GM12873 (cell line): ENCODE data around the gene EIF4B.

Experiments
- TF ChIP-seq, protein P1 (sequence below): IDR thresholded peaks from 2 replicates; pipeline ENCODE4 v1.5.1; 2012; ENCODE audit warnings: low read depth, mild to moderate bottlenecking, moderate library complexity, low read length, control low read depth; ENCODE audit not compliant: insufficient read depth; ENCODE audit errors: missing control alignments

The EIF4B gene

DNA sequence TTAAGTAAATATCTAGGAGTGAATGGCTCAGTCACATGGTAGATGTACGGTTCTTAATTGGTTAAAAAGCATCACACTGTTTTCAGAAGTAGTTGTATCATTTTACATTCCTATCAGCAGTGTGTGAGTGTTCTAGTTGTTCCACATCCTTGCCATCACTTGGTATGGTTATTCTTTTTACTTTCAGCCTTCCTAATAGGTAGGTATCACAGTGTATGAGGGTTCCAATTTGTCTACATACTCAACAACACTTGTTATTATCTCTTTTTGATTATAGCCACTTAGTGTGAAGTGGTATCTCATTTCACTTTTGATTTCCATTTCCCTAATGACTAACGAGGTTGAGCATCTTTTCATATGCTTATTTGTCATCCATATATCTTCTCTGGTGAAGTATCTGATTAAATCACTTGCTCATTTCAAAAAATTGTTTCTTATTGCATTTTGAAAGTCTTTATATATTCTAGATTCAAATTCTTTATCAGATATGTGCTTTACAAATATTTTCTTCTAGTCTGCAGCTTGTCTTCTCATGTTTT is 76.5 kb downstream of the EIF4B start:
- TF ChIP-seq, protein P1, sequence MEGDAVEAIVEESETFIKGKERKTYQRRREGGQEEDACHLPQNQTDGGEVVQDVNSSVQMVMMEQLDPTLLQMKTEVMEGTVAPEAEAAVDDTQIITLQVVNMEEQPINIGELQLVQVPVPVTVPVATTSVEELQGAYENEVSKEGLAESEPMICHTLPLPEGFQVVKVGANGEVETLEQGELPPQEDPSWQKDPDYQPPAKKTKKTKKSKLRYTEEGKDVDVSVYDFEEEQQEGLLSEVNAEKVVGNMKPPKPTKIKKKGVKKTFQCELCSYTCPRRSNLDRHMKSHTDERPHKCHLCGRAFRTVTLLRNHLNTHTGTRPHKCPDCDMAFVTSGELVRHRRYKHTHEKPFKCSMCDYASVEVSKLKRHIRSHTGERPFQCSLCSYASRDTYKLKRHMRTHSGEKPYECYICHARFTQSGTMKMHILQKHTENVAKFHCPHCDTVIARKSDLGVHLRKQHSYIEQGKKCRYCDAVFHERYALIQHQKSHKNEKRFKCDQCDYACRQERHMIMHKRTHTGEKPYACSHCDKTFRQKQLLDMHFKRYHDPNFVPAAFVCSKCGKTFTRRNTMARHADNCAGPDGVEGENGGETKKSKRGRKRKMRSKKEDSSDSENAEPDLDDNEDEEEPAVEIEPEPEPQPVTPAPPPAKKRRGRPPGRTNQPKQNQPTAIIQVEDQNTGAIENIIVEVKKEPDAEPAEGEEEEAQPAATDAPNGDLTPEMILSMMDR: no peak

- TF ChIP-seq, protein P1: no peak
Observed at GRCh38 chr12:53086361-53086760, 80.1 kb downstream of the EIF4B start.

DNA sequence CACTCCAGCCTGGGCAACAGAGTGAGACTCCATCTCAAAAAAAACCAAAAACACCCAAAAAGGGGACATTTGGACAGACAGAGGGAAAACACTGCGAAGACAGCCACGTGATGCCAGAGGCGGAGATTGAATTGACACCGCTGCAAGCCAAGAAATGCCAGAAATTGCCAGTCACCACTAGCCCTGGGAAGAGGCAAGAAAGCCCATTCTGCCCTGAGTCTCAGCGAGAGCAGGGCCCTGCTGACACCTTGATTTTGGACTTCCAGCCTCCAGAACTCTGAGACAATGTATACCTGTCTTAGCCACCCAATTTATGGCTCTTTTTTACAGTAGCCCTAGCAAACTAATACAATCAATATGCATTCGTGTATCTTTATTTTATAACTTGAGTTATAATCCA is 83.8 kb downstream of the EIF4B start:
- TF ChIP-seq, protein P1: no peak

GRCh38 chr12:53090554-53090953 is 84.3 kb downstream of the EIF4B start:
- TF ChIP-seq, protein P1: no peak

GRCh38 chr12:53091756-53092155 is 85.5 kb downstream of the EIF4B start:
- TF ChIP-seq, protein P1: no peak
